ENCODE data around the gene SSNA1. TPM values are rescaled to one million over a fixed set of nuclear protein-coding genes. Genes with fewer than 3 reads are reported as not detected.
A peak's percentile ranks its signal among the peaks of the same experiment; 100 is the strongest.

The SSNA1 gene
- polyA plus RNA-seq, 4 donors = 68.9 to 146 (median 103) TPM

DNA sequence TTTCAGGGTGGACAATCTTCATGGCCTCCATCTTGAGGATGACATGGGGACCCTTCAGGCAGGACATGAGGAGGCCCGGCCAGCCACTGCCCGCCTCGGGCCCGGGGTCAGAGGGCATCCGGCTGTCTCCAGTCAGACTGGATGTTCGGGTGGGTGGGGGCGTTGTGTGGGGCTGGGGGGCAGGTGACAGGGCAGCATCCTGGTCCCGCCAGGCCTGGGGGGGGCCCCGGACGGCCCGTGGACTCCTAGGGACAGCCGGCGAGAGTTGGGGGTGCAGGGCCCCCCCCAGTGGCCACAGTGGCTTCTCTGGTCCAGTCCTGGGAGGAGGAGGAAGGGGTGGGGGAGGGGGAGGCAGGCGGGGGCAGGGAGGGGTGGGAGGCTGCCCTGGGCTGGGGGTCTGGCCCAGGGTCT, 32.6 kb downstream of the SSNA1 start:
- peaks cover 0 to 50% (median 0%) of the 10 kb centered on the region in 3 donors for H3K4me1 ChIP-seq (ENCODE audit: control insufficient read depth in 3 of 3, insufficient read depth in 2 of 3, low read depth in 1 of 3, low read length in 2 of 3)
- 77 to 89% (median 80%) methylated on average over 8 to 14 of the region's 14 CpGs for WGBS, 3 donors
- no peaks in the 10 kb centered on the region for H3K27me3 ChIP-seq (ENCODE audit: control insufficient read depth in 3 of 3, insufficient read depth in 3 of 3, low read length in 3 of 3)
- no peak overlapping the region for H3K27ac ChIP-seq (ENCODE audit: low read depth in 1 of 3, low read length in 2 of 3)
- FAIRE-seq (no peak), DNase-seq (no peak)
- H3K4me3 ChIP-seq (ENCODE audit: low read depth in 1 of 3, low read length in 3 of 3) = peak overlapping the region in 1 of 3 donors; percentile 61
- H3K9me3 ChIP-seq (ENCODE audit: control insufficient read depth in 2 of 2, insufficient read depth in 1 of 2, low read depth in 1 of 2, low read length in 1 of 2) = no peaks in the 10 kb centered on the region
- H3K36me3 ChIP-seq (ENCODE audit: control insufficient read depth in 3 of 3, insufficient read depth in 2 of 3, low read depth in 1 of 3, low read length in 3 of 3) = peaks cover 0 to 33% (median 0%) of the 10 kb centered on the region in 3 donors

DNA sequence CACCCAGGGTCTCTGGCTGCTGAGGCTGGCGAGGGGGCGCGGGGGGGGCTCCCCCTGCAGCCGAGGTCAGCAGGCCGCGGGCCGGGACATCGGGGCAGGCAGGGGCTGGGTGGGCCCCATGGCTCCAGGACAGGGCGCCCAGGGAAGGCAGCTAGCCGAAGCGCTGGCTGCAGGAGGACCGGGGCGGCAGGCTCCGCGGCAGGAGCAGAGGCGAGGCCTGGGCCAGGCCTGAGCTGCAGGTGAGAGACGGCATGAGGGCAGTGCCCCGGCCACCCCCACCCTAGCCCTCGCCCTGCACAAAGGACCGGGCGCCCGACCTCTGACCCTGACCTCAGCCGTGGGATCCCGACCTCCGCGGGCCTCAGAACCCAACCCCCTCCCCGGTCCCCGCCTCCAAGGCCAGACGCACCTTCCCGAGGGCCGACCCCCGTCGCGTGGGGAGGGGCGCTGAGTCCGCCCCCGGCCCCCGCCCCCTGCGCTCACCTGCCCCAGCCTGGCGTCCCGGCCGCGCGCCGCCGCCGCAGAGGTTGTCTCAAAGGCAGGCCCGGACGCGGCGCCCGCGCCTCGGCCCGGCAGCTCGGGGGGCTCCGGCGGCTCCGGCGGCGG, 33.1 kb downstream of the SSNA1 start:
- Histone ChIP-seq H3K4me3 (ENCODE audit: low read depth in 1 of 3, low read length in 3 of 3) (peak overlapping the region; percentile 32 to 61 (median 35)), H3K27ac (ENCODE audit: low read depth in 1 of 3, low read length in 2 of 3) (no peak overlapping the region), H3K27me3 (ENCODE audit: control insufficient read depth in 3 of 3, insufficient read depth in 3 of 3, low read length in 3 of 3) (no peaks in the 10 kb centered on the region), H3K36me3 (ENCODE audit: control insufficient read depth in 3 of 3, insufficient read depth in 2 of 3, low read depth in 1 of 3, low read length in 3 of 3) (peaks cover 0 to 28% (median 0%) of the 10 kb centered on the region in 3 donors), H3K9me3 (ENCODE audit: control insufficient read depth in 2 of 2, insufficient read depth in 1 of 2, low read depth in 1 of 2, low read length in 1 of 2) (no peaks in the 10 kb centered on the region), H3K4me1 (ENCODE audit: control insufficient read depth in 3 of 3, insufficient read depth in 2 of 3, low read depth in 1 of 3, low read length in 2 of 3) (peaks cover 0 to 55% (median 0%) of the 10 kb centered on the region in 3 donors)
- WGBS, 3 donors = 1 to 10% (median 6%) methylated on average over 38 to 61 of the region's 61 CpGs
- FAIRE-seq (no peak), DNase-seq (peak in 1 of 2 donors; percentile 48)

DNA sequence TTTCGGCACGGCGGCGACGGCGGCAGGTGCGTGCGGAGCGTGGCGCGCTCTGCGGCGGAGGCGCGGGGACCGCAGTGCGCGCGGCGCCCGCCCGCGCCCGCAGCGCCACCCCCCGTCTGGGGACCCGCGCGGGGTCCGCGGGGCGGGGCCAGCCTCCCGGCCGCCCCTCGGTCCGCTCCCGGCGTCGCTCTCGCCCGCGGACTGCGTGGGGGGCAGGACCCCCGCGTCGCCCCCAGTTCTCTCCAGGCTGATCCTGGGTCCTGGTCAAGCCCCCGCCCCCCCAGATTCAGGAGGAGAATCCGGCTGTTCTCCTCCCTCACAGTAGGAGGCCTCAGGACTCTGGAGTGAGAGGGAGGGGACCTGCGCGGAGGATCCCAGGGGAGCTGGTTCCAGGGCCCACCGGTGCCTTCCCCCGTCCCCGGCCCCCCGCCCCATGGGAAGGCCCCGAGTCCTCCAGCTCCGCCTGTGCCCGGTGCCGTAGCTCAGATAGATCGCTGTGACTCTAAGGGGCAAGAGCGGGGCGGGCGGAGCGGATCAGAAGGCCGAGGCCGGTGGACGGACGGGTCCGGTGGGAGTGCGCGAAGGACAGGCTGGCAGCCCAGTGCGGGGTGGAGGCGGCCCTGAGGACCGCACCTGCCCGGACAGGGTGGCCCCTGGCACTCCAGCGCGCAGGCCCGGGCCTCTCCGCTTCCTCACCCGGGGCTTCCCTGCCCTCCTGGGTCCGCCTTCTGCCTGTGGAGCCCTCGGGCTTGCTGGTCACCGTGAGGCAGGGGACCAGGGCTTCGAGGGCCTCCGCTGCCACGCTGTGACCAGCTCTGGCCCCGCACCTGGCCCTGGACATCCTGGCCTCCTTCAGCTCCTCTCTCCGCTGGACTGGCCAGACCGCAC, 34.0 kb downstream of the SSNA1 start, which contains the start of gene RNF208:
Gene RNF208 (minus strand): TSS at position 51 of the 888 bp plus-strand sequence. CDS start 1,028 bp downstream, outside the sequence.
- H3K27ac ChIP-seq (ENCODE audit: low read depth in 1 of 3, low read length in 2 of 3) = peak within 1 kb of the TSS; percentile 86 to 90 (median 89)
- peaks cover 0 to 24% (median 0%) of the 10 kb centered on the region in 3 donors for H3K36me3 ChIP-seq (ENCODE audit: control insufficient read depth in 3 of 3, insufficient read depth in 2 of 3, low read depth in 1 of 3, low read length in 3 of 3)
- peaks cover 0 to 56% (median 0%) of the 10 kb centered on the region in 3 donors for H3K4me1 ChIP-seq (ENCODE audit: control insufficient read depth in 3 of 3, insufficient read depth in 2 of 3, low read depth in 1 of 3, low read length in 2 of 3)
- DNase-seq (peak in 1 of 2 donors; percentile 70), FAIRE-seq (no peak)
- WGBS, 3 donors = 3 to 5% (median 4%) methylated on average over 42 to 88 of the region's 88 CpGs
- peak within 1 kb of the TSS; percentile 60 to 84 (median 61) for H3K4me3 ChIP-seq (ENCODE audit: low read depth in 1 of 3, low read length in 3 of 3)
- no peaks in the 10 kb centered on the region for H3K9me3 ChIP-seq (ENCODE audit: control insufficient read depth in 2 of 2, insufficient read depth in 1 of 2, low read depth in 1 of 2, low read length in 1 of 2)
- no peaks in the 10 kb centered on the region for H3K27me3 ChIP-seq (ENCODE audit: control insufficient read depth in 3 of 3, insufficient read depth in 3 of 3, low read length in 3 of 3)

DNA sequence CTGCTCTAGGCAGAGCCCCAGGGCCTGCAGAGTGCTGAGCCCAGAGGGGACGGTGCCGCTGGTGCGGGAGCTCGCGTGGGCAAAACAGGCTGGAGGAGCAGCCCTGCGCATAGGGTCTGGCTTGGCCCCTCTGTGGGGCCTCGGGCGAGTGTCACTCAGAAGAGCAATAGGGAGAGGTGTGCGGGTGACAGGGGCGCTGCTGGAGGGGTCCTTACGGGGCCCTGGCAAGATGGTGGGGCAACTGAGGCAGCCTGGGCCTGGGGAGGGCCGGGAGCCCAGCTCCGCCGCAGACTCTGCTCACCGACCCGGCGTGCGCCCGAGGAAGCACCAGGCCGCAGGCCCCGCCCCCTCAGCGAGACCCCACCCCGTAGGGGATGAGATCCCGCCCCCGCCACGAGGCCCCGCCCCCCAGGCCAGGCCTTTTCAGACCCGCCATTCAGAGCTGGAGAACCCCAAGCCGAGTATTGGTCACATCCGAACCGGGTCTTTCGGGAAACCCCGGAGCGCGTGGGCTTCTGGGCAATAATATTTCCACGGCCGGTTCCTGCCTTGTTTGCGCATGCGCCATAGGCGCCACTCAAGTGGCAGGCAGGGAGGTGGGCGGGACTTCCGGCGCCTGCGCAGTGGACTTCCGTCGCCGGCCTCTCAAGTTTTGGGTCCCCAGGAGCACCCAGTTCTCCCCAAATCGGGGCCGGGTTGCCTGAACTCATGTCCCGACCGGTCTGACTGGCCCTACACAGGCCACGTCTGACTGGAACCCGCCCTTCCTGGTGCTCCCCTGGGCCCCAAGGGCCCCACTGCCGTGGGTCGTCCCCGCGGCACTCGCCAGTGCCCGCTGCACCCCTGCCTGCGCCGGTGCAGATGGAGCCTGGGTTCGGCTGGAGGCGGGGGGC, 34.8 kb downstream of the SSNA1 start:
- no peaks in the 10 kb centered on the region for H3K9me3 ChIP-seq (ENCODE audit: control insufficient read depth in 2 of 2, insufficient read depth in 1 of 2, low read depth in 1 of 2, low read length in 1 of 2)
- 1% methylated on average over 49 to 63 of the region's 63 CpGs for WGBS, 3 donors
- peaks cover 0 to 21% (median 0%) of the 10 kb centered on the region in 3 donors for H3K36me3 ChIP-seq (ENCODE audit: control insufficient read depth in 3 of 3, insufficient read depth in 2 of 3, low read depth in 1 of 3, low read length in 3 of 3)
- peak; percentile 98 to 99 for DNase-seq
- peaks cover 0 to 55% (median 0%) of the 10 kb centered on the region in 3 donors for H3K4me1 ChIP-seq (ENCODE audit: control insufficient read depth in 3 of 3, insufficient read depth in 2 of 3, low read depth in 1 of 3, low read length in 2 of 3)
- FAIRE-seq = no peak
- H3K27ac ChIP-seq (ENCODE audit: low read depth in 1 of 3, low read length in 2 of 3) = peak overlapping the region; percentile 90 to 93 (median 91)
- H3K27me3 ChIP-seq (ENCODE audit: control insufficient read depth in 3 of 3, insufficient read depth in 3 of 3, low read length in 3 of 3) = no peaks in the 10 kb centered on the region
- H3K4me3 ChIP-seq (ENCODE audit: low read depth in 1 of 3, low read length in 3 of 3) = peak overlapping the region; percentile 60 to 84 (median 76)

DNA sequence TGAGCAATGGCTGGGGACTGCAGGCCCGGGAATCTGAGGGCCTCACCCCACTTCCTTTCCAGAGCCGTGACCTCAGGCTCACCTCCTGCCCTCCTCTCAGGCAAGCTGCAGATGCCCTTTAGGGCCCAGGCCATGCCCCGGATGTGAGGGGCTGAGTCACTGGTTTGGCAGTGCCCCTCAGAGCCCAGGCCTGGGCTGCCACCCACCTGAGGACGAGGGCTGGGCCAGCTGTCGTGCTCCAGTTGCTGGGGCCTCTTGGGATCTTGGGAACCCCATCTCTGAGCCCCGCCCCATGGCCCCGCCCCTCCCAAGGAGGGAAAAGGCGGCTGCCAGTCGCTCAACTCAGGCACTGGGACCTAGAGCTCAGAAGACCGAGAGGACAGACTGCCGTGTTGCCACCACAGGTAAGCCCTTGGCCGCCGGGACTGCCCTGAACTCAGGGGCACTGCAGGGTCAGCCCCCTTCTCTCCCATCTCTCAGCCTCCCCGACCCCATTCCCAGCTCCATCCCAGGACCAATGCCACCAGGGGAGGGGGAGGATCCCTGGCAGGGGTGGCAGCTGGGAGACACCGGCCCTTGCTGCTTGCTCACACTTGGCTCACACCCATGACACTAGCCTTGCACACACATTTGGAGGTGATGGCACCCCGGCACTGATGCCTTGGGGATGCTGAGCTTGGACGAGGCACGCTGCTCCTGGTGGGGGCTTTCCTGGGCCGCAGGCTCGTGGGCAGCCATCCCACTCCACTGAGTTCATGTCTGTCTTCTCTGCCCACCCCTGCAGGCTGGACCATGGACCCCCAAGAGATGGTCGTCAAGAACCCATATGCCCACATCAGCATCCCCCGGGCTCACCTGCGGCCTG, 36.6 kb downstream of the SSNA1 start, which contains the start of gene CYSRT1:
Gene CYSRT1 (plus strand): TSS at position 345 of the 865 bp plus-strand sequence. CDS start 448 bp downstream, at position 793.
- Histone ChIP-seq H3K27ac (ENCODE audit: low read depth in 1 of 3, low read length in 2 of 3) (peak within 1 kb of the TSS in 1 of 3 donors; percentile 91), H3K9me3 (ENCODE audit: control insufficient read depth in 2 of 2, insufficient read depth in 1 of 2, low read depth in 1 of 2, low read length in 1 of 2) (no peaks in the 10 kb centered on the region), H3K36me3 (ENCODE audit: control insufficient read depth in 3 of 3, insufficient read depth in 2 of 3, low read depth in 1 of 3, low read length in 3 of 3) (peaks cover 0 to 8% (median 0%) of the 10 kb centered on the region in 3 donors), H3K4me1 (ENCODE audit: control insufficient read depth in 3 of 3, insufficient read depth in 2 of 3, low read depth in 1 of 3, low read length in 2 of 3) (peaks cover 0 to 64% (median 1%) of the 10 kb centered on the region in 3 donors), H3K4me3 (ENCODE audit: low read depth in 1 of 3, low read length in 3 of 3) (peak within 1 kb of the TSS in 2 of 3 donors; percentile 76 to 84), H3K27me3 (ENCODE audit: control insufficient read depth in 3 of 3, insufficient read depth in 3 of 3, low read length in 3 of 3) (no peaks in the 10 kb centered on the region)
- DNase-seq (peak; percentile 53 to 82), FAIRE-seq (no peak)
- 30 to 44% (median 44%) methylated on average over 22 to 23 of the region's 23 CpGs for WGBS, 3 donors

DNA sequence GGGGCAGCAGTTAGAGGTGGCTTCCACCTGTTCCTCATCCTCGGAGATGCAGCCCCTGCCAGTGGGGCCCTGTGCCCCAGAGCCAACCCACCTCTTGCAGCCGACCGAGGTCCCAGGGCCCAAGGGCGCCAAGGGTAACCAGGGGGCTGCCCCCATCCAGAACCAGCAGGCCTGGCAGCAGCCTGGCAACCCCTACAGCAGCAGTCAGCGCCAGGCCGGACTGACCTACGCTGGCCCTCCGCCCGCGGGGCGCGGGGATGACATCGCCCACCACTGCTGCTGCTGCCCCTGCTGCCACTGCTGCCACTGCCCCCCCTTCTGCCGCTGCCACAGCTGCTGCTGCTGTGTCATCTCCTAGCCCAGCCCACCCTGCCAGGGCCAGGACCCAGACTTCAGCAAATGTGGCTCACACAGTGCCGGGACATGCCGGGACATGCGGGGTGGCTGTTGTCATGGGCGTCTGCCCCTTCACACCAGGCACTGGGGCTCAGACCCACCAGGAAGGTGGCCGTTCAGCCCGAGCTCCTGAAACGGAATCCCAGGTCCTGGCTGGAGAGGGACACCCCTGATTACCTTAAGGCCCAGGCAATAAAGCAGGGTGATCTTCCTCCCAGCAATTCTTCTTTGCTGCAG, 37.3 kb downstream of the SSNA1 start:
- WGBS, 3 donors = 83 to 86% (median 83%) methylated on average over 19 to 21 of the region's 21 CpGs
- FAIRE-seq (no peak), DNase-seq (peak in 1 of 2 donors; percentile 35)
- peaks cover 0 to 71% (median 8%) of the 10 kb centered on the region in 3 donors for H3K4me1 ChIP-seq (ENCODE audit: control insufficient read depth in 3 of 3, insufficient read depth in 2 of 3, low read depth in 1 of 3, low read length in 2 of 3)
- peak overlapping the region in 1 of 3 donors; percentile 69 for H3K27ac ChIP-seq (ENCODE audit: low read depth in 1 of 3, low read length in 2 of 3)
- peak overlapping the region in 1 of 3 donors; percentile 11 for H3K4me3 ChIP-seq (ENCODE audit: low read depth in 1 of 3, low read length in 3 of 3)
- H3K36me3 ChIP-seq (ENCODE audit: control insufficient read depth in 3 of 3, insufficient read depth in 2 of 3, low read depth in 1 of 3, low read length in 3 of 3) = peaks cover 0 to under 1% (median 0%) of the 10 kb centered on the region in 3 donors
- no peaks in the 10 kb centered on the region for H3K9me3 ChIP-seq (ENCODE audit: control insufficient read depth in 2 of 2, insufficient read depth in 1 of 2, low read depth in 1 of 2, low read length in 1 of 2)
- no peaks in the 10 kb centered on the region for H3K27me3 ChIP-seq (ENCODE audit: control insufficient read depth in 3 of 3, insufficient read depth in 3 of 3, low read length in 3 of 3)
